NOMO-1 treated with dmso at 0.1 percent for 144 hours (cell line): ENCODE data around the gene TBC1D3C.
"Not testable (repeated sequence)": the region's sequence is repeated elsewhere in the genome, so short reads cannot be mapped to it uniquely, and the experiment has no call there.

ENCODE experiments used
- DNase-seq: peaks from one replicate; lab custom pipeline; 2025; ENCODE audit not compliant: unreplicated experiment; lab: John Stamatoyannopoulos, UW

TBC1D3C gene

GRCh38 chr17:38068534-38068933 is at the start of gene TBC1D3C:
TBC1D3C (minus strand) TSS chr17:38068634; CDS start chr17:38067066, 1,568 bp downstream.
- not testable (repeated sequence) for DNase-seq

GRCh38 chr17:38099262-38099661 is 30.8 kb upstream of the TBC1D3C start:
- DNase-seq = not testable (repeated sequence)

- DNase-seq = not testable (repeated sequence)
Observed at GRCh38 chr17:38094059-38094694, 25.7 kb upstream of the TBC1D3C start.

- DNase-seq = not testable (repeated sequence)
Observed at GRCh38 chr17:38088120-38088519, 19.7 kb upstream of the TBC1D3C start.

GRCh38 chr17:38087344-38087743 is 18.9 kb upstream of the TBC1D3C start:
- DNase-seq = not testable (repeated sequence)
